HG02852 (cell line): ENCODE measurements around the gene ZNF135.

ENCODE experiments used
- ATAC-seq: cut with Tn5 transposase; IDR thresholded peaks from one replicate; pipeline ENCODE4 v1.9.1; 2021; ENCODE audit warnings: mild to moderate bottlenecking, moderate library complexity; ENCODE audit not compliant: unreplicated experiment

The ZNF135 gene

GRCh38 chr19:58045411-58046050 is 13.6 kb upstream of the ZNF135 start:
- ATAC-seq, result no peak

GRCh38 chr19:58046856-58047255 is 12.2 kb upstream of the ZNF135 start:
- no peak for ATAC-seq

GRCh38 chr19:58047672-58048071 is 11.4 kb upstream of the ZNF135 start:
- no peak for ATAC-seq

GRCh38 chr19:58052256-58052655 is 6.8 kb upstream of the ZNF135 start:
- ATAC-seq, result no peak

- no peak for ATAC-seq
Measured at GRCh38 chr19:58053480-58054156, 5.5 kb upstream of the ZNF135 start.

GRCh38 chr19:58054901-58055874 is 3.9 kb upstream of the ZNF135 start:
- no peak for ATAC-seq

DNA sequence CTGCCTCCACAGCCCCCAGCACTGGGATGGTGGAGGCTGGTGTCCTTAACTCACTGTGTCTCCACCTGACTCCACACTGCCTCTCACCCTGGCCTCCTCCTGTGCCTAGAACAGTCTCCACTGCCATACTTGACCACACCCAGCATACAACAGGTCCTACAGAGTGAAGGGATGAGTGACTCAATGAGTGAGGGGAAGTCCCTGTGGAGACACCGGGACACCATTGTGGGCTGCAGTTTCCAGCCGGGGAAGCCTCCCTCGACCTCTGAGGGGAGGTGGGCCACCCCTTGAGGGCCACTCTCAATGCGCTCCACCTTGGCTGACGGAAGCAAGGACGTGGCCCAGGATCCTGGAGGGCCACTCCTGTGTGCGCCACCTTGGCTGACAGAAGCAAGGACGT is 2.8 kb upstream of the ZNF135 start:
- ATAC-seq, result no peak

DNA sequence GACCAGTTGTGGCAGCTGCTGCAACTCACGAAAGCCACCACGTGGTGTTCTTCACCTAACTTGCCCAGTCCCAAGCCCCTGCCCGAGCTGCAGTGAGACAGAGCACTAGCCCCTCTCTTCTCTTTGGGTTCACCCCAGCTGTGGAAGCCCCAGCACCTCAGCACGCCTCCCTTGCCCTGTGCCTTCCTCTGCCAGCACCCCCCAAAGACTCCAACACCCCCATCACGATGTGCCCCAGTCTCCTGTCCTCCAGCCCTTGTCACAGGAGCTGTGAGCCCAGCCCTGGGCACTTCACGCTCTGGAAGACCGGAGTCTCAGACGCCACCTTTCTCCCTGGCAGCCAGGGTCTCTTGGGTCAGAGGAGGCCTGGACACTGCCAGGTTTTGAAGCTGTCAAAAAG is 2.2 kb upstream of the ZNF135 start:
- no peak for ATAC-seq

DNA sequence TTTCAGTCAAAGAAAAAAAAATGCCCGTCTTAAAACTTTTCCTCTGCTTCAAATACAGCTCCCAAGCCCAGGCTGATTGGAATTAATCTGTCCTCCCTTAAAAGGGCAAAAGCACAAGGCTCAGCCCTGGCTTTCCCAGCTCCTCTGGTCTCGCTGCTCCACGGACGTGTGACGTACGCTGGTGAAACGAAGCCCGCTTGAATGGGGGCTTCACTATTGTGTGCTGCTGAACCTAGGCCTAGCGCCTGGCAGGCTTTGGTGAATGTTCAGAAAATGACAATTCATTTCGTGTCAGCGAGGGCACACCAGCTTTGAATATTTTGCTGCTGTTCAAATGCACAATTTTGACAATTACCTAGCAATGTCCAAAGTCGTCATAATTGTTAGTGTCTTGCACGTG is 615 bp upstream of the ZNF135 start:
- ATAC-seq, result no peak

DNA sequence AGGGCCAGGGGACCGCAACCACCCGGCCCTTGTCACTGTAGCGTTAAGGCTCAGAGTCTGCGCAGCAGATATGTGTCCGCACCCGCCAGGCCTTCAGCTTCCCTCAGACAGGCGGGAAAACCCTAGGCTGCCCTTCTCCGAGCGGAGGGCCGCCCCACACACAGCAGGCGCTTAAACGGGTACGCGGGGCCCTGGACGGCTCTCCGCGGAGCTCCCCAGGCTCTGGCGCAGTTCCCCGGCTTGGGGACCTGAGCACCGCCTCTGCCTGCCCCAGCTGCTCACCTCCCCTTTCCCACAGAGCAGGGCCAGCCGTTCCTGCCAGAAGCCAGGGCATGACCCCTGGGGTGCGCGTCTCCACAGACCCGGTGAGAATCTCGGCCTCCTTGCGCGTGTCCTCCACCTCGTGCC is 593 bp downstream of the ZNF135 start:
- no peak for ATAC-seq

DNA sequence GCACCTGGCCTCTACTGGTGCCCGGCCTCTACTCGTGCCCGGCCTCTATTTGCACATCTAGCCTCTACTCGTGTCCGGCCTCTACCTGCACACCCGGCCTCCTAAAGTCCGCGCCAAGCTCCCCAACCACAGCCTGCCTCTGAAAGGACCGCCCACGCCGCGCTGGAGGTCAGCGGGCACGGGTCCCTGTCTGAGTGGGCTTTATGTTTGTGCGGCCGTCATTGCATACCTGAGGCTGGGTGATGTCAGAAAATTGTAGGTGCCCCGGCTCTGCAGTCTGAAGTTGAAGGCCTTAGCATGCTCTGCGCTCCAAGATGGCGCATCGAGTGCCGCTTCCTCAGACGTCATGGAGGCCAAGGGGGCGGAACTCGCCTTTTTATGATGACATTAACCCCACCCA is 1.1 kb downstream of the ZNF135 start:
- no peak for ATAC-seq

DNA sequence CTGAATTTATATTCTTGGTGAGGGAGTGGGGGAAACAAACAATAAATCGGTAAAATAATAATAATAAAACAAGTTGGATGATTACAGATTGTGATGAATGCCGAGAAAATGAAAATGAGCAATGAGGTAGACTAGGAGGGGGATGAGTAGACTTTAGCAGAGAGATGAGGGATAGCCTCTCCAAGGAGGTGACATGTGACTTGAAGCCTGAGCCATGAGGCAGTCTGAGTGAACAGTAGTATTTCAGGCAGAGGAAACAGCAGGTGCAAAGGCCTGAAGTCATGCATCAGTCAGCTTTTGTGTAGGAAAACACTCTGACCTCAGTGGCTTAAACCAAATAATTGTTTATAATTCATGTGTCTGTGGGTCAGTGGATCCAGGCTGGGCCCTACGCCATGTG is 4.6 kb downstream of the ZNF135 start:
- ATAC-seq, result no peak

GRCh38 chr19:58067240-58067912 is 8.3 kb downstream of the ZNF135 start:
- ATAC-seq, result no peak

DNA sequence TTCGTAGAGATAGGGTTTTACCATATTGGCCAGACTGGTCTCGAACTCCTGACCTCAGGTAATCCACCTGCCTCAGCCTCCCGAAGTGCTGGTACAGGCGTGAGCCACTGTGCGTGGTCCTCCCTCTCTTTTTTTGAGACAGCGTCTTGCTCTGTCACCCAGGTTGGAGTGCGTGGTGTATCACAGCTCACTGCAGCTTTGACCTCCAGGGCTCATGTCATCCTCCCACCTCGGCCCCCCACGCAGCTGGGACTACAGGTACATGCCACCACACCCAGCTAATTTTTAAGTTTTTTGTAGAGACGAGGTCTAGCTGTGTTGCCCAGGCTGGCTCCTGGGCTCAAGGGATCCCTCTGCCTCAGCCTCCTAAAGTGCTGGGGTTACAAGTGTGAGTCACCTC is 20.7 kb downstream of the ZNF135 start:
- no peak for ATAC-seq

DNA sequence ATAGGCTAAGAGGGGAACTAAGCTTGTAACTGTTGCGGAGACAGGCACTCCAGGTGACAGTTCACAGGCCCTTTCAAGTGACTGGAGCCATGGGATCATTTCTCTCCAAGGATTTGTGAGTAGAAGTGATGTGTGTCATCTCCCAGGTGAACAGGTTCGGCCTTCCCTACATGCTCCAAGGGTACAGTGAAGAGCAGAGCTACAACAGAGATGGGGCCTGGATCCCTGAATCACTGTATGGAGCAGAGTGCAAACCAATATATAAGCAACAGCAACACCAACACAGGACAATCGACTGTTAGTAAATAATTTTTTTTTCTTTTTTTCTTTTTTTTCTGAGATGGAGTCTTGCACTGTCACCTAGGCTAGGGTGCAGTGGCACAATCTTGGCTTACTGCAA is 23.9 kb downstream of the ZNF135 start:
- ATAC-seq, result no peak

- no peak for ATAC-seq
Measured at GRCh38 chr19:58084596-58085347, 25.7 kb downstream of the ZNF135 start.

DNA sequence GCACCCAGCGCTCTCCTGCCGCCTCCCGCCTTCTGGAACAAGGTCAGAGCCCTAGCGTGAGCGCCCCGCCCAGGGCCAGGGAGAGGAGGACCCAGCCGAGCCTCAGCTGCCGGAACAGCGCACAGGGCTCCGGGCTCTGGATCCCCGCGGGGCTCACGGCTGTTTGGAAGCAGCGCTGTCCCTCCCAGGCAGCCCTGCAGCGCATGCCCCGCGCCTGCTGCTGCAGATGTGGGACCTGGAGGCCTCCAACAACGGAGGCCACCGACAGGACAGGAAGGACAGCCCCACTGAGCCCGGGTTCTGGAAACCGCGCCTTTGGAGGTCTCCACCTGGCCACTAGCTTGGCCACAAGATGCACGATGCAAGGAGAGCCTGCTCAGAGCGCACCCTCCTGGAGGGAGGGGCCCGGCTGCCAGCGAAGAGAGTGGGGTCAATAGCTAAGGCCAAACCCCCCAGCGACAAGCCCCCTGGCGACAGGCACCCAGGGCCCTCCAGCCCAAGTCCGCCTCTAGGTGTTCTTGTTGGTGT is 26.3 kb downstream of the ZNF135 start:
- no peak for ATAC-seq

DNA sequence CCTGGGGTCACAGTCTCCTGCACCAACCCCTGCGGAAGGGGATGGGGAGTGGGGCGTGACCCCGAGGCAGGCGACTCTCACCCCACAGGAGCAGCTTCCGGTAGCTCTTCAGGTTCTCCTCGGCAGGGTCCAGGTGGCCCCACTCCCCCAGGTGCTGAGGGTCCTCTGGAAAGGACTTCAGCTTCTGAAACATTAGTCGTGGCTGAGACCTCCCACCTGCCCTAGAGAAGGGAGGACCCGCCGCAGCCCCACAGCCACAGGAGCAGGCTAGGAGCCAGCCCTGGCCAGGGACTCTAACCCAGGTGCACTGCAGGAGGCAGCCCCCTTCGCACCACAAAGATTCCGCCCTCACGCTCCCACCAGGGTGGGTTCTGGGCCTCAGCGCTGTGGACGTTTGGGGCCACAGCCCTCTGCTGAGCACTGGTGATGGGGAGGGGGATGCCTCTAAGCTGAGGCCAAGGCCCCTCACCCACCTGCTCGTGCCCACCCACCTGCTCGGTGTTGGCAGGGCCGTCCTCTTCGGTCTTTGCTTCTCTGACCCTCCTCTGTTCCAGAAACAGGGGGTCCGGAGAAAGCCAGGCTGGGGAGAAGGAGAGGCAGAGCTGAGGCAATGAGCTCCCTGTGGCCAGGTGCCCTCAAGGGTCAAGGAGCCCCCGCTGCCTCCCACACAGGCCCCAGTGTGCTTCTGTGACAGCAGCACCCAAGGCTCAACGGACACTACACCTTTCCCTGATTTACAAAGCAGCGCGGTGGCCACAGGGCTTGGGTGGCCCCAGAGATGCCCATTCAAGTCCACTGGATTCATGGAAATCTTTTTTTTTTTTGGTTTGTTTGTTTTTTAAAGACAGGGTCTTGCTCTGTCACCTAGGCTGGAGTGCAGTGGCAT is 28.0 kb downstream of the ZNF135 start:
- ATAC-seq, result no peak

DNA sequence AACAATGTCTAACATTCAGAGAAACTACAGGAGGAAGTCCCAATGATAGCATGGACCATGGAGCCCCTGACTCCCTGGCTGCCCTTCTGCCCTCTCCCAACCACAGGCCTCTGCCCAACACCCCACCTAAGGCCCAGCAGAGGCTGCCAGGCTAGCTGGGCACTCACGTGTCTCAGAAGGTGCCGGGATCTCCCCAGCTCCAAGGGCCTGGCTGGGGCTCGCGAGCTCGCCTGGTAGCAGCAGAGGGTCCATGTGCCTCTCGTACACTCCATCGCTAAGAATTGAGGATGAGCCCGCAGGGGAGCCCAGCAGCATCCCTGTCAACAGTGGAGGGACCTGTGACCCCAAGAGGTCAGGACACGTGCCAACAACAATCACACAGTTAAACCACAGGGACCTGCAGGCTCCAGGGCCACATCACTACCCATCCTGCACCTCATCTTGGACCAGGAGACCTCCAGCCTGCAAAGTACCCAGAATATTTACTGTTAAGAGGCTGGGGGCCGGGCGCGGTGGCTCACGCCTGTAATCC is 29.5 kb downstream of the ZNF135 start:
- ATAC-seq, result no peak
